Astrocyte (in vitro differentiated cells and primary cell): Measurements from ENCODE around the gene HMCN1. TPM values are rescaled to one million over a fixed set of nuclear protein-coding genes. Genes with fewer than 3 reads are reported as not detected.

Experiments used
- DNase-seq: peaks from one replicate; pipeline ENCODE4 v3.0.0-alpha.2; 2010; ENCODE audit warnings: low read depth
- FAIRE-seq: peaks from 2 replicates; lab custom pipeline; 2011; peaks lifted over from hg19 to GRCh38; lab: Jason Lieb, UNC
- H2AFZ ChIP-seq: 2 replicates; pipeline ENCODE4 v1.6.0; 2012; ENCODE audit warnings: low read depth, low read length, inconsistent platforms
- H3K27ac ChIP-seq: 2 replicates; pipeline ENCODE4 v1.5.1; 2011; ENCODE audit warnings: low read depth, low read length, inconsistent platforms
- H3K27me3 ChIP-seq: 2 replicates; pipeline ENCODE4 v1.6.0; 2011; ENCODE audit warnings: low read length, inconsistent platforms; ENCODE audit not compliant: insufficient read depth
- H3K36me3 ChIP-seq: 2 replicates; pipeline ENCODE4 v1.5.1; 2011; ENCODE audit warnings: low read length, inconsistent platforms; ENCODE audit not compliant: insufficient read depth
- H3K4me1 ChIP-seq: 2 replicates; pipeline ENCODE4 v1.5.1; 2011; ENCODE audit warnings: low read length, inconsistent platforms; ENCODE audit not compliant: insufficient read depth
- H3K4me2 ChIP-seq: 2 replicates; pipeline ENCODE4 v1.6.0; 2012; ENCODE audit warnings: low read length, inconsistent platforms
- H3K4me3 ChIP-seq: 2 replicates; pipeline ENCODE4 v1.5.1; 2011; ENCODE audit warnings: low read depth, mild to moderate bottlenecking, low read length, inconsistent platforms; ENCODE audit not compliant: insufficient read depth
- H3K79me2 ChIP-seq: 2 replicates; pipeline ENCODE4 v1.6.0; 2012; ENCODE audit warnings: mild to moderate bottlenecking, low read length, inconsistent platforms; ENCODE audit not compliant: insufficient read depth
- H3K9ac ChIP-seq: 2 replicates; pipeline ENCODE4 v1.6.0; 2012; ENCODE audit warnings: mild to moderate bottlenecking, low read length, inconsistent platforms
- H3K9me3 ChIP-seq: 2 replicates; pipeline ENCODE4 v1.5.1; 2012; ENCODE audit warnings: low read depth, mild to moderate bottlenecking, low read length, inconsistent platforms; ENCODE audit not compliant: insufficient read depth
- H4K20me1 ChIP-seq: 2 replicates; pipeline ENCODE4 v1.6.0; 2012; ENCODE audit warnings: low read length, inconsistent platforms; ENCODE audit not compliant: insufficient read depth
- H3K27ac Mint-ChIP-seq: one replicate; pipeline ENCODE4 v1.8.0; 2021; ENCODE audit warnings: mild to moderate bottlenecking, mixed read lengths; ENCODE audit not compliant: unreplicated experiment
- H3K27me3 Mint-ChIP-seq: one replicate; pipeline ENCODE4 v1.8.0; 2021; ENCODE audit warnings: low read depth, mixed read lengths; ENCODE audit not compliant: unreplicated experiment
- H3K36me3 Mint-ChIP-seq: one replicate; pipeline ENCODE4 v1.8.0; 2021; ENCODE audit warnings: low read depth, mixed read lengths; ENCODE audit not compliant: unreplicated experiment
- H3K4me1 Mint-ChIP-seq: one replicate; pipeline ENCODE4 v1.8.0; 2021; ENCODE audit warnings: low read depth, mixed read lengths; ENCODE audit not compliant: unreplicated experiment
- H3K4me3 Mint-ChIP-seq: one replicate; pipeline ENCODE4 v1.8.0; 2021; ENCODE audit warnings: mild to moderate bottlenecking, moderate library complexity, mixed read lengths; ENCODE audit not compliant: unreplicated experiment
- H3K9me3 Mint-ChIP-seq: one replicate; pipeline ENCODE4 v1.8.0; 2021; ENCODE audit warnings: mild to moderate bottlenecking, mixed read lengths; ENCODE audit not compliant: unreplicated experiment
- CTCF ChIP-seq: IDR thresholded peaks from 2 replicates; pipeline ENCODE4 v1.5.1; 2011; ENCODE audit warnings: low read depth, mild to moderate bottlenecking, inconsistent platforms, low read length, moderate library complexity; ENCODE audit not compliant: insufficient read depth
- EZH2 ChIP-seq: IDR thresholded peaks from 2 replicates; pipeline ENCODE4 v1.6.1; 2012; ENCODE audit warnings: mild to moderate bottlenecking, low read length, inconsistent platforms; ENCODE audit not compliant: insufficient read depth
- total RNA-seq: library from RNA; stranded (reverse); gene quantifications from 2 replicates; pipeline ENCODE4 v1.2.1, GENCODE V29; 2021

The HMCN1 gene
- total RNA-seq, 1 donor from 2014 or later = 19.7 TPM

GRCh38 chr1:186076006-186076405 is 341.8 kb downstream of the HMCN1 start:
- Mint-ChIP-seq H3K27ac (no peak overlapping the region), H3K4me3 (no peak overlapping the region), H3K9me3 (peaks cover 3% of the 10 kb centered on the region), H3K36me3 (peaks cover 11% of the 10 kb centered on the region), H3K4me1 (no peaks in the 10 kb centered on the region), H3K27me3 (no peaks in the 10 kb centered on the region)
- Histone ChIP-seq H3K9ac (no peak overlapping the region), H3K79me2 (no peaks in the 10 kb centered on the region), H3K27ac (no peak overlapping the region), H3K36me3 (no peaks in the 10 kb centered on the region), H3K4me1 (no peaks in the 10 kb centered on the region), H3K27me3 (no peaks in the 10 kb centered on the region), H3K4me3 (no peak overlapping the region), H4K20me1 (no peaks in the 10 kb centered on the region), H3K4me2 (no peak overlapping the region), H2AFZ (no peak overlapping the region), H3K9me3 (no peaks in the 10 kb centered on the region)
- peak; percentile 11 for DNase-seq
- no peak for TF ChIP-seq EZH2
- TF ChIP-seq CTCF = no peak
- no peak for FAIRE-seq

GRCh38 chr1:186078245-186078644 is 344.1 kb downstream of the HMCN1 start:
- FAIRE-seq (no peak), DNase-seq (no peak)
- H3K4me3 Mint-ChIP-seq = no peak overlapping the region
- H3K36me3 Mint-ChIP-seq = peaks cover 11% of the 10 kb centered on the region
- Histone ChIP-seq H3K36me3 (no peaks in the 10 kb centered on the region), H3K4me1 (peaks cover 4% of the 10 kb centered on the region), H3K27me3 (no peaks in the 10 kb centered on the region), H4K20me1 (no peaks in the 10 kb centered on the region), H3K79me2 (no peaks in the 10 kb centered on the region), H3K4me2 (no peak overlapping the region), H3K4me3 (no peak overlapping the region), H3K27ac (no peak overlapping the region), H2AFZ (no peak overlapping the region), H3K9me3 (no peaks in the 10 kb centered on the region), H3K9ac (no peak overlapping the region)
- H3K9me3 Mint-ChIP-seq = peaks cover 3% of the 10 kb centered on the region
- no peak overlapping the region for H3K27ac Mint-ChIP-seq
- H3K4me1 Mint-ChIP-seq = peaks cover 2% of the 10 kb centered on the region
- TF ChIP-seq CTCF (no peak), EZH2 (no peak)
- no peaks in the 10 kb centered on the region for H3K27me3 Mint-ChIP-seq

- Histone ChIP-seq H3K9ac (no peak overlapping the region), H3K4me1 (peaks cover 4% of the 10 kb centered on the region), H3K4me3 (no peak overlapping the region), H3K36me3 (no peaks in the 10 kb centered on the region), H4K20me1 (no peaks in the 10 kb centered on the region), H3K27ac (no peak overlapping the region), H3K9me3 (no peaks in the 10 kb centered on the region), H2AFZ (no peak overlapping the region), H3K4me2 (no peak overlapping the region), H3K27me3 (no peaks in the 10 kb centered on the region), H3K79me2 (no peaks in the 10 kb centered on the region)
- no peak overlapping the region for H3K27ac Mint-ChIP-seq
- no peaks in the 10 kb centered on the region for H3K27me3 Mint-ChIP-seq
- peaks cover 2% of the 10 kb centered on the region for H3K4me1 Mint-ChIP-seq
- TF ChIP-seq EZH2 (no peak), CTCF (no peak)
- H3K4me3 Mint-ChIP-seq = no peak overlapping the region
- peaks cover 11% of the 10 kb centered on the region for H3K36me3 Mint-ChIP-seq
- peaks cover 3% of the 10 kb centered on the region for H3K9me3 Mint-ChIP-seq
- DNase-seq (no peak), FAIRE-seq (no peak)
Observed at GRCh38 chr1:186079084-186079684, 345.0 kb downstream of the HMCN1 start.
